Mammary microvascular endothelial cell (primary cell): ENCODE results near the gene HGS. TPM values are rescaled to one million over a fixed set of nuclear protein-coding genes. Genes with fewer than 3 reads are reported as not detected.

ENCODE experiments used
- total RNA-seq: library from RNA; depleted of rRNA; stranded (reverse); fragments of >200 nt; gene quantifications from 2 replicates; pipeline ENCODE4 v1.2.3, GENCODE V29; 2015

HGS gene
- 124 and 135 TPM in 2 replicates for total RNA-seq

GRCh38 chr17:81683584-81684441 is at the start of gene HGS, which contains the start of gene ARL16:
Gene HGS, plus strand, starts transcription at chr17:81684011. Its CDS starts 56 bp downstream, at chr17:81684067.
Gene ARL16, minus strand, starts transcription at chr17:81683797. Its CDS starts 44 bp downstream, at chr17:81683753.

GRCh38 chr17:81636505-81637288 is 47.1 kb upstream of the HGS start, which contains the start of the genes NPLOC4 and TSPAN10:
Gene NPLOC4, minus strand, starts transcription at chr17:81637112. Its CDS starts 182 bp downstream, at chr17:81636930.
Gene TSPAN10, plus strand, starts transcription at chr17:81637196. Its CDS starts 5,217 bp downstream, at chr17:81642413.

GRCh38 chr17:81656118-81656743 is 27.6 kb upstream of the HGS start, which contains the start of gene PDE6G:
Gene PDE6G, minus strand, starts transcription at chr17:81656542. Its CDS starts 3,237 bp downstream, at chr17:81653305.

GRCh38 chr17:81666342-81667191 is 17.2 kb upstream of the HGS start, which contains the start of the genes CCDC137 and OXLD1:
Gene CCDC137, plus strand, starts transcription at chr17:81666737. Its CDS starts 30 bp downstream, at chr17:81666767.
Gene OXLD1, minus strand, starts transcription at chr17:81666605. Its CDS starts 28 bp downstream, at chr17:81666577.

GRCh38 chr17:81702934-81703746 is 19.3 kb downstream of the HGS start, which contains the start of gene MRPL12:
Gene MRPL12, plus strand, starts transcription at chr17:81703367. Its CDS starts 135 bp downstream, at chr17:81703502.

GRCh38 chr17:81711814-81712467 is 28.1 kb downstream of the HGS start, which contains the start of gene SLC25A10:
Gene SLC25A10, plus strand, starts transcription at chr17:81712284. Its CDS starts 143 bp downstream, at chr17:81712427.

Other genes with a start within 250 kb of the HGS start
- gene ACTG1, start 171.2 kb upstream of the HGS start, total RNA-seq = 10,454 and 10,567 TPM in 2 replicates
- gene FSCN2, start 155.6 kb upstream of the HGS start, total RNA-seq = 1.2 TPM in 1 of 2 replicates, not detected in the other
- 29.4 and 31.2 TPM in 2 replicates for gene FAAP100, start 131.7 kb upstream of the HGS start, total RNA-seq
- 79.1 and 89.9 TPM in 2 replicates for gene NPLOC4, start 46.9 kb upstream of the HGS start, total RNA-seq
- 0.20 TPM in 1 of 2 replicates, not detected in the other for gene TSPAN10, start 46.8 kb upstream of the HGS start, total RNA-seq
- 0.20 and 0.25 TPM in 2 replicates for gene PDE6G, start 27.5 kb upstream of the HGS start, total RNA-seq
- 26.7 and 37.2 TPM in 2 replicates for gene OXLD1, start 17.4 kb upstream of the HGS start, total RNA-seq
- 21.9 and 22.1 TPM in 2 replicates for gene CCDC137, start 17.3 kb upstream of the HGS start, total RNA-seq
- 35.6 and 36.0 TPM in 2 replicates for gene ARL16, start 214 bp upstream of the HGS start, total RNA-seq
- 145 and 156 TPM in 2 replicates for gene MRPL12, start 19.4 kb downstream of the HGS start, total RNA-seq
- gene SLC25A10, start 28.3 kb downstream of the HGS start, total RNA-seq = 27.1 and 32.0 TPM in 2 replicates
- gene GCGR, start 120.1 kb downstream of the HGS start, total RNA-seq = not detected in 2 replicates
- gene MCRIP1, start 149.3 kb downstream of the HGS start, total RNA-seq = 88.9 and 104 TPM in 2 replicates
- gene PPP1R27, start 151.0 kb downstream of the HGS start, total RNA-seq = not detected in 2 replicates
- gene P4HB, start 176.5 kb downstream of the HGS start, total RNA-seq = 1,689 and 1,862 TPM in 2 replicates
- gene ARHGDIA, start 187.3 kb downstream of the HGS start, total RNA-seq = 405 and 442 TPM in 2 replicates
- gene ALYREF, start 207.6 kb downstream of the HGS start, total RNA-seq = 270 and 274 TPM in 2 replicates
- gene ANAPC11, start 207.7 kb downstream of the HGS start, total RNA-seq = 259 and 262 TPM in 2 replicates
- 0.54 and 1.3 TPM in 2 replicates for gene NPB, start 218.2 kb downstream of the HGS start, total RNA-seq
- 51.8 and 57.0 TPM in 2 replicates for gene PCYT2, start 227.4 kb downstream of the HGS start, total RNA-seq
- gene SIRT7, start 234.2 kb downstream of the HGS start, total RNA-seq = 15.3 and 18.3 TPM in 2 replicates
- 22.3 and 23.3 TPM in 2 replicates for gene MAFG, start 243.7 kb downstream of the HGS start, total RNA-seq